Islet of Langerhans (tissue), 1 donor: ENCODE measurements around the gene CAPN1.

Experiments
- FAIRE-seq: peaks from one replicate; lab custom pipeline; 2011; peaks lifted over from hg19 to GRCh38; lab: Jason Lieb, UNC

CAPN1 gene

GRCh38 chr11:65204143-65204542 is 22.4 kb downstream of the CAPN1 start:
- FAIRE-seq: no peak

GRCh38 chr11:65204646-65205601 is 23.2 kb downstream of the CAPN1 start:
- FAIRE-seq: no peak

GRCh38 chr11:65205602-65205967 is 23.9 kb downstream of the CAPN1 start:
- FAIRE-seq: no peak

- FAIRE-seq: no peak
Measured at GRCh38 chr11:65206441-65206841, 24.7 kb downstream of the CAPN1 start.

GRCh38 chr11:65206901-65207300 is 25.2 kb downstream of the CAPN1 start:
- no peak for FAIRE-seq

- no peak for FAIRE-seq
Measured at GRCh38 chr11:65207918-65208784, 26.4 kb downstream of the CAPN1 start.

GRCh38 chr11:65208785-65209710 is 27.3 kb downstream of the CAPN1 start:
- FAIRE-seq: no peak

- FAIRE-seq: no peak
Measured at GRCh38 chr11:65209711-65210360, 28.1 kb downstream of the CAPN1 start.

GRCh38 chr11:65210361-65210731 is 28.6 kb downstream of the CAPN1 start:
- FAIRE-seq: no peak

GRCh38 chr11:65210748-65211147 is 29.0 kb downstream of the CAPN1 start:
- FAIRE-seq: no peak

GRCh38 chr11:65211293-65212105 is 29.8 kb downstream of the CAPN1 start:
- FAIRE-seq: no peak

- no peak for FAIRE-seq
Measured at GRCh38 chr11:65212226-65212801, 30.6 kb downstream of the CAPN1 start.

- FAIRE-seq: no peak
Measured at GRCh38 chr11:65213322-65214211, 31.8 kb downstream of the CAPN1 start.

- no peak for FAIRE-seq
Measured at GRCh38 chr11:65214212-65214845, 32.6 kb downstream of the CAPN1 start.

- FAIRE-seq: no peak
Measured at GRCh38 chr11:65215441-65216076, 33.8 kb downstream of the CAPN1 start.

GRCh38 chr11:65216830-65217229 is 35.1 kb downstream of the CAPN1 start:
- no peak for FAIRE-seq

- FAIRE-seq: no peak
Measured at GRCh38 chr11:65217441-65218423, 36.0 kb downstream of the CAPN1 start.
